GM19328 (cell line): Measurements from ENCODE around the gene WHRN.

Source experiments
- ATAC-seq: cut with Tn5 transposase; IDR thresholded peaks from one replicate; pipeline ENCODE4 v1.9.1; 2021; ENCODE audit warnings: mild to moderate bottlenecking, moderate library complexity; ENCODE audit not compliant: unreplicated experiment

WHRN gene

GRCh38 chr9:114370251-114370967 lies 134.9 kb downstream of the WHRN start:
- ATAC-seq, result no peak

GRCh38 chr9:114369216-114370130 lies 135.8 kb downstream of the WHRN start:
- no peak for ATAC-seq

- no peak for ATAC-seq
Measured at GRCh38 chr9:114367772-114368569, 137.3 kb downstream of the WHRN start.

GRCh38 chr9:114367366-114367765 lies 137.9 kb downstream of the WHRN start:
- ATAC-seq, result no peak

GRCh38 chr9:114366334-114367128 lies 138.7 kb downstream of the WHRN start:
- peak; percentile 48 for ATAC-seq

- ATAC-seq, result no peak
Measured at GRCh38 chr9:114365194-114365593, 140.1 kb downstream of the WHRN start.

- no peak for ATAC-seq
Measured at GRCh38 chr9:114364134-114365041, 140.9 kb downstream of the WHRN start.

GRCh38 chr9:114363424-114363823 lies 141.8 kb downstream of the WHRN start:
- no peak for ATAC-seq

- ATAC-seq, result no peak
Measured at GRCh38 chr9:114362394-114362793, 142.9 kb downstream of the WHRN start.

- ATAC-seq, result no peak
Measured at GRCh38 chr9:114361542-114361941, 143.7 kb downstream of the WHRN start.

- no peak for ATAC-seq
Measured at GRCh38 chr9:114359801-114360200, 145.5 kb downstream of the WHRN start.

- no peak for ATAC-seq
Measured at GRCh38 chr9:114357911-114358328, 147.4 kb downstream of the WHRN start.

GRCh38 chr9:114357360-114357759 lies 147.9 kb downstream of the WHRN start:
- no peak for ATAC-seq

- ATAC-seq, result no peak
Measured at GRCh38 chr9:114356792-114357191, 148.5 kb downstream of the WHRN start.

- ATAC-seq, result no peak
Measured at GRCh38 chr9:114355821-114356220, 149.5 kb downstream of the WHRN start.
